ENCODE data around the gene MLH3.
"Not testable (repeated sequence)": the region's sequence is repeated elsewhere in the genome, so short reads cannot be mapped to it uniquely, and the experiment has no call there.

MLH3 gene

DNA sequence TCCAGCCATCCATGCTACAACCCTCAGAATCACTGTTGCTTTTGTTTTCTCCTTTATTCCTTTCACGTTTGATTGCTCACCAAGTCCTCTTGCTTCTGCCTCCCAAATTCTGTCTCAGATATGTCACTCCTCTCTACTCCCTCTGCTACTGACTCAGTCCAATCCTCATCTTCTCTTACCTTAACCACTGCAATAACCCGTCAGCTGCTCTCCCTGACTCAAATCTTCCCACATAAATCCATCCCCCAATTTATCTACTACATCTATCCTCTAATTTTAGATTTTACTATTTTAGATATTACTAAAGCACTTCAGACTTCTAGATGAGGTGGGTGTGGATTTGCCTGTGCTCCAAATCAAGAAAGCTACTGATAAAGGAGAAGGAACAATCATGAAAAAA lies 25.4 kb downstream of the MLH3 start:
- DNase-seq (ENCODE audit: low spot score), result no peak

DNA sequence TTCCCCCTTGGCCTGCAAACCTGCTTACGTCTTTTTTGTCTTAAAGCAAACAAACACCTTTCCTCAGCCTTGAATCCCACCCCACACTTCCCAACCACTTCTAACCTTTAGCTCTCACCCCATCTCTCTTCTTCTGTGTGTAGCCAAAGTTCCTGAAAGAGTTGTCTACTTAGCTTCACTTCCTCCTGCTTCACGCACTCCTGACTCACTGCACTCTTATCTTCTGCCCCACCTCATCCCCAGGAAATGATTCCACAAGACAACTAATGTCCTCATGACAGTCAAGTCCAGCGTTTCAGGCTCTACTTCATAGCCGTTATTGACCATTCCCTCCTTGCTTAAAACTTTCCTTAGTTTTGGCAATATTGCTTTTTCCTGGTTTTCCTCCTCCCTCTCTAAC lies 26.2 kb downstream of the MLH3 start:
- no peak for DNase-seq (ENCODE audit: low spot score)

DNA sequence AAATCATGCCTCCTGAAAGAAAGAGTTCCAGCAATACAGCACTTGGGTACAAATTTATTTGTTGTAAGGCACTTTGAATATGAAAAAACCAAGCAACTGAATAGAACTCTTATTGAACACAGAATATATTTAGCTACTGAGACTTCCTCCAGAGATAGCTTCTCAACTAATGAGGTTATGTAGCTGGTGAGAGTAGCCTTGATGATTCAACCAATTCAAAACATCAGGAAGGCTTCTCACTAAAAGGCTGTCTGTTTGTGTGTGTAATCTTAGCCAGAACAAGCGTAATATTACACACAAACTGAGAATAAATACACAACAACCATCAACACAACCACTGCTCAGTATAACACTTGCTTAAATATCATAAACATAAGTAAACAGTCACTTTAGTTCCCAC lies 28.2 kb downstream of the MLH3 start:
- DNase-seq (ENCODE audit: low spot score), result no peak

DNA sequence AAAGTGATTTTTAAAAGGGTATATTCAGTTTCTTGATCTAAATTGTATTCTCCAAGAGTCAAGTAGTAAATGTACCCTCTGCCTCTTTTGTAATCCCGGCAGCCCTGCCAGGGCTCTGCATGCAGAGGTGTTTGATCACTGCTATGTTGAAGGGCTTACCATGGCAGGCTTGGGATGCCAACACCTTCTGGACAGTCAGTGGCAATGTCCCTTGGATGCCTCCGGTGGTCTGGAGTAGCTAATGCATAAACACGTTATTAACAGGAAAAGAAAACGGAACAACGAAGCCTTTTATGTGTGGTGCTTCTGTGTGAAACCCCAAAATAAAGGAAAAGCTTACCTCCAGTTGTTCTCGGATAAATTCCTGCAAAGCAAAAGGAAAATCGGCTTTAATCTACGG lies 28.6 kb downstream of the MLH3 start:
- no peak for DNase-seq (ENCODE audit: low spot score)

DNA sequence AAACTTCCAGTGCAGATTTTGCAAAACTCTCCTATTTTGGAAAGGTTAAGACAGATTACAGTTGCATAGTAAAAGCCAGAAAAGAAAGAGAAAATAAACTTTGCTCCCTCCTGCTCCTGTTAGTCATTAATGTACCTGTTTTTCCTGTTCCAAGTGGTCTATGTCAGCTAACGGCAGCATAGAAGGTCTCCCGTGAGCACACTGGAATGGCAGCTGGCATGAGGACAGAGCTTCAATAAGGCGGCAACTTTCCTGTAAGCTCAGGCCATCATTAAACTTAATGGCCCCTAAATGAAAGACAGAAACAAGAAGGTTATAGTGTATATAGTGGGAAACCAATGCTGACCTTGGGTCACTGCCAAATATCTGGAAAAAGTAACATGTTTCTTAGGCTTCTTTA lies 32.6 kb downstream of the MLH3 start:
- no peak for DNase-seq (ENCODE audit: low spot score)

DNA sequence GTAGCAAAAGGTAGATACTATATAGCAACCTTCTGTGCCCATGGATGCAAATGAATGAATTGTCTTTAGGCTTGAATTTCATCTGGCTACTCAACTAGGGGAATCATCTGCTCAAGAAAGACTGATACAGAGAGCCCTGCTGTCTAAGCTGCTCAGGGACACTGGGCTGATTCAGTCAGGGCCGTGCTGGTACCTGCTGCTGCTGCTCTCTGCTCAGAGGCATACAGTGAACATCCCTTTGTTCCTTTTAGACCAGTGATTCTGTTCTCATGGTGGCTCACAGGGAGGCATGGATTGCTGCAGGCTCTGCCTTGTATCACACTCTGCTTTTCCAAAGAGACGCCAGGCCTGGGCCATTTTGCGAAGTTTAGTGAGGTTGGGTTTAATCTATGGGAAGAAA lies 34.5 kb downstream of the MLH3 start:
- peak; percentile 57 for DNase-seq (ENCODE audit: low spot score)

DNA sequence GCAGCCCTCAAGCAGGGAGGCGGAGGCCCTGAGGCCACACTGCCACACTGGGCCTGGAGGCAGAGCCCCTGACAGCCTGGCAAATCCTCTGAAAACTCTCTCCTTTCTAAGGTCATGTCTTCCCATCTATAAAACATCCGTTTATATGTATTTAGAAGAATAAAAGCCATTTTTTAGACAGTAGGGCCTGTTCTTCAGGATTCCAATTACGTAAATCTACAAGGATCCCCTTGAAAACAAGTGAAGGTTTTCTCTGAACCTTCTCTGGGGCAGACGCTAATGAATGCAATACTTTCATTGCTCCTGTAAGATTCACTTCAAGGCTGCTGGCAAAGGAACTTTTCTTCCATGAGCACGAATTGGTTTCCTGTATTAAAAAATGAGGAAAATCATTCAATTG lies 35.8 kb downstream of the MLH3 start:
- no peak for DNase-seq (ENCODE audit: low spot score)

DNA sequence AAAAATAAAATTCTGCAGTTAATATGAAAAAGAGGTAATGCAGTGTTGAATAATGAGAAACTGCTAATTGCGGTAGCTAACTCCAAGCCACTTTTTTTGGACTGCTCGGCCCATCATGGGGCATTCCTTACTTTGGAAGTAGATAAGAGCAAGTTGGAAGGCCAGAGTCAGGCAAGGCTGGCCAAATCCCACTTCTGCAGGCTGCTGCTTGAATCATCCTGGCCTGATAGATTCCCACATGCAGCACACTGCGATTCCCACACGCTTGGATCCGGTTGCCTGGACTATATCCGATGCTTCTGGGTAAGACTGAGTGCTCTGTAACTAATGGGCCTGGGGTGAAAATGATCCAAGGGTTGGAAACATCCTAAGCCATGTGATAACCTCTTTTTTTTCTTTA lies 38.0 kb downstream of the MLH3 start:
- no peak for DNase-seq (ENCODE audit: low spot score)

DNA sequence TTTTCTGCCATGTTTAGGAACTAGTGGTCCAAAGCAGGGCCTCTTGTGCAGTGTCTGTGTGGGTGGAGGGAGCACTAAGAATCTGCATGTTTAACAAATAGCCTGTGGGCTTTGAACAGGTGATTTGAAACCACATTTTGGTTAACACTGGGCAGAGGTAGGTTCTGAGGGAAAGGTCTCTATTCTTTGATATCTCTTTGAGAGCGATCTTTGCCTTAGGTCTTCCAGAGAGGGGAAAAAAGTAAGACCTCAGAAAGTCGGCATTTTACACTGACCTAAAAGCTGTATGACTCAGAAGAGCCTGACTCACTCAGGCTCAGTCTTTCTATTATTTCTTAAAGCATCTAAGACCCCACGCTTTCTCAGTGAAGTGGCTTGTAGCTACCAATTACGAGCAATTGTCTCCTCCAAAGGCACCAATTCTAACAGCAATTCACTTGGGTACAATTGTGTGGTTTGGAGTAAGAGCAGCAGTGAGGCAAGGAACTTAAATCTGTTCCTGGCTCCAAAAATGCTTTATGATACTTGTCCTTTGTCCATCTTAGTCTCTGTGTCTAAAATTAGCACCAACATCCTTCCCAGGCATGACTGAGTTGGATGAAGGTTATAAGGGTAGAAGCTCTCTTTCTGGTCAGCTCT lies 39.8 kb downstream of the MLH3 start:
- no peak for DNase-seq (ENCODE audit: low spot score)

DNA sequence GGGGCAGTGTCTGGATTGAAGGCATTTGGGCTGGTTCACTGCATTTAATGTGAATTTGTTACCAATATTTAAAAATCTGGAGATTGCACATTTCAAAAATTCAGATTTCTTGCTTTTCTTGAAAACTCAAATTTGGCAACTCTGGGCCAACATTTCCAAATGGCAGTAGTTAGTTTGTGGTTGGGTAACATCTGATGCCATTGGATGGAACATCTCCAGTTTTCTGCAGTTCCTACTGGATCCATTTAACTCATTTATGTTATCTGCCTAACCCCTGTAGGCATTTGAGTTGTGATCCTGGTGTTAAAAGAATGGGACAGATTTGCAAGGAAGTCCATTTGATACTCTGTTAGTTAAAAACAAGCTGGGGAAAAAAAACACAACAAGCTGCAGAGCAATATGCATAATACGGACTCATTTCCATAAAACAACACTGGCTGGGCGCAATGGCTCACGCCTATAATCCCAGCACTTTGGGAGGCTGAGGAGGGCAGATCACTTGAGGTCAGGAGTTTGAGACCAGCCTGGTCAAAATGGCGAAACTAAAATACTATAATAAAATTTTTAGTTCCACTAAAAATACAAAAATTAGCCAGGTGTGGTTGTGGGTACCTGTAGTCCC lies 40.7 kb downstream of the MLH3 start:
- DNase-seq (ENCODE audit: low spot score), result no peak

DNA sequence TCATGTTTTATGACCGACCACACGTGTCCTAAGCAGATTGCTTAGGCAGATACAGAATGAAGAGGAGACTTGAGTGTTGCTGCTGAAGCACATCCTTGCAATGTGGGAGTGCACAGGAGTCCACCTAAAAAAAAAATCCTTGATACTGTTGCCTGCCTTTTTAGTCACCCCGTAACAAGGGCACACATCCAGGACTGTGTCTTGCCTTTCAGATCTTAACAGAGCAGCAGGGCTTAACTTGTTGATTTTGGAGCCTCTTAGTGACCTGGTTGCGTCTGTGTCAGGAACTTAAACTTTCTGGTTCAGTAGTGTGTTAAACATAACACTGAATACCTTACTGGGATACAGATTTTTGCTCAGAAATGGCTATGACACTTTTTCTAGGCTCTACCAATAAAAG lies 42.1 kb downstream of the MLH3 start:
- DNase-seq (ENCODE audit: low spot score), result no peak

DNA sequence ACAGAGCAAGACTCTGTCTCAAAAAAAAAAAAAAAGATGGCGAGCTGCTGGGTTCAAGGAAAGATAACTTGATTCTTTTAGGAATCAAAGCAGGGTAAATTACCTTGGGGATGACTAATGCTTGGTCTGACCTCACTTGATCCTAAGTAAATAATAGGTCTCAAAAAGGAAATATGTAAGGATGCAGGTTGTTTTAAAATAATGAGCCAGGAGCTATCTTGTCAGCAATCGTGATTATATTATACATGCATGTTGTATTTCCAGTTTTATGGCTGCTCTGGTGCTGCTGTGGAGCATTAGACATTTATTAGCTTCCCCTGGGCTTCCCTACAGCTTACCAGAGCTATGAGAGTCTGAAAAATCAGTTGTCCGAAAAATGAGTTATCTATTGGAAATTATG lies 45.9 kb downstream of the MLH3 start:
- DNase-seq (ENCODE audit: low spot score), result no peak

DNA sequence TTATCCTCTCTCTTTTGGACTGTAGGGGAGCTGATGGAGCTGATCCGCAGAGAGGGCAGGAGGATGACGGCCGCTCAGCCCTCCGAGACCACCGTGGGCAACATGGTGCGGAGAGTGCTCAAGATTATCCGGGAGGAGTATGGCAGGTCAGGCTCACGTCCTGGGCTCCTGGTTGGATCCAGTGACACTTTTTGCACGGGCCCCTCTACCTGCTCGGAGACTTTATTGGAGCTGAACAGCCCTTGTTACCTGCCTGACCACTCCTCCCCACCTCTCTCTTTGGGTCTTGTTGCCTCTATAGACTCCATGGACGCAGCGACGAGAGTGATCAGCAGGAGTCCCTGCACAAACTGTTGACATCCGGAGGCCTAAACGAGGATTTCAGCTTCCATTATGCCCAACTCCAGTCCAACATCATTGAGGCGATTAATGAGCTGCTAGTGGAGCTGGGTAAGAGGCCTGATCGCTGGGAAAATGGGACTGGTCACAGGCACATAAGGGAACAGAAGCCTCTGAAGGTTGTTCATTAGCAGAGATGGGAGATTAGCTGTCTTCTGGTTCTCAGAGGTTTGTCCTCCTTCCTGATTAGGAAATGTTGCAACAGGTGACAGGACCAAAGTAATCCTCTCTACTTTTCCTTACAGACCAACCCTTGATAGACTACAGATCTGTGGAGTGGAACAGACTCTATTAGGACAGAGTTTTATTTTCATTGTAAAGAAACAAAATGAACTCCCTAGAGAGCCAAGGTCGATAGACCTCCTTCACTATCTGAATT lies 47.8 kb downstream of the MLH3 start:
- DNase-seq (ENCODE audit: low spot score), result no peak

DNA sequence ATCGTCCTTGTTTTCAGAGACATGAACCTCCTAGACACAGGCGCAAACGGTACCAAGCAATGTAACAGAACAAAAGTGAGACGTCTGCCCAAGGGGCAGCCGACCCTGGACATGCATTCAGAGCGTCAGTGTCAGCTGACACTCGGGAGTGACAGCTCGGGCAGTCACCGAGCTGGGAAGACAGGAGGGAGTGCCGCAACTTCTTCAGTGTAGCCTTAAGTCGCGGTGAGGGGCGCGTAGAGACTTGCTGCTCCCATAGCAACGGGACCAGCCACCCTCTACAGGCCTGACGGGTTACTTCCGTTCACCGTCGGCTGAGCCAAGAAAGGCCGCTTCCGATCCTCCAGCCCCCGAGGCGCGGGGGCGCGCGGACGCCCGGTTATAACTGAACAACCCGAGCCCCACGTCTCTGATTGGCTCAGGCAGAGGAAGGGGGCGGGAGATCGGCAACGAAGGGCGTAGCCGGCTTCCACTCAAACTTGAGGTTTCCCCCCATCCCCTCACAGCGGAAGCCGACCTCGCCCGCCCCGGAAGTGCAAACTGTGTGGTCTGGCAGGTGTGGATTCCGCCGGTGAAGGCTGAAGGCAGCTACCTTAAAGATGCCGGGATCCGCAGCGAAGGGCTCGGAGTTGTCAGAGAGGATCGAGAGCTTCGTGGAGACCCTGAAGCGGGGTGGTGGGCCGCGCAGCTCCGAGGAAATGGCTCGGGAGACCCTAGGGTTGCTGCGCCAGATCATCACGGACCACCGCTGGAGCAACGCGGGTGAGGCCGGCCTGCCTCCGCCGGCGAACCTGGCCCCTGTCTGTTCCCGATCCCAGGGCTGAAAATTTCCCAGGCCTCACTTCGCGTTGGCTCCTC lies 48.6 kb downstream of the MLH3 start, which contains the start of gene EIF2B2:
Gene EIF2B2, plus strand, starts transcription at position 530 of the 858 bp plus-strand sequence. Its CDS starts 70 bp downstream, at position 600.
- peak; percentile 97 for DNase-seq (ENCODE audit: low spot score)

DNA sequence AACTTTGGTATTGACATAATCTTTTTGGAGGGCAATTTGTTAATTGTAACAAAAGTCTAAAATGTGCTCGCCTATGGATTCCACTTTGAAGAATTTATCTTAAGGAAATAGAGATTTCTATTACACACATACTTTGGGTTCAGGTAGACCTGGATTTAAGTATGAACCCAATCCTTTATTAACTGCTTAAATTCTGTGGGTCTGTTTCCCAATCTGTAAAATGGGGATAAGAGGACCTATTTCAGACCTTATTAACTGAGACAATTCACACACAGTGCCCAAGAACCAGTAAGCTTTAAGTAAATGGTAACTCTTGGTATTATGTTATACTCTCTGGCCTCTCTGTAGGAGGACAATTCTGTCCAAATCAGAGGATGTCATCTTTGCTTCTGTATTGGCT lies 49.4 kb downstream of the MLH3 start:
- DNase-seq (ENCODE audit: low spot score), result no peak

DNA sequence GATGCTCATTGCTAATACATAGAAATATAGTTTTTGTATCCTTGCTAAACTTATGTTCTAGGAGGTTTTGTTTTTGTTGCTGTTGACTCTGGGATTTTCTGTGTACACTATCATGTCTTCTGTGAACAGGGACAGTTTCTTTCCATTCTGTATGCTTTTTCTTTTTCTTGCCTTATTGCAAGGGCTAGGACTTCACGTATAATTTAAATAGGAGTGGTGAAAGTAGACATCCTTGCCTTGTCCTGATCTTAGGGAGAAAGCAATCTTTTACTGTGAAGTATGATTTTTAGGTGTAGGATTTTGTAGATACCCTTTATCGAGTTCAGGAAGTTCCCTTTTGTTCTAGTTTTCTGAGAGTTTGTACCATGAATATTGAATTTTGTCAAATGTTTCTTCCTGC lies 50.0 kb downstream of the MLH3 start:
- DNase-seq (ENCODE audit: low spot score), result no peak

DNA sequence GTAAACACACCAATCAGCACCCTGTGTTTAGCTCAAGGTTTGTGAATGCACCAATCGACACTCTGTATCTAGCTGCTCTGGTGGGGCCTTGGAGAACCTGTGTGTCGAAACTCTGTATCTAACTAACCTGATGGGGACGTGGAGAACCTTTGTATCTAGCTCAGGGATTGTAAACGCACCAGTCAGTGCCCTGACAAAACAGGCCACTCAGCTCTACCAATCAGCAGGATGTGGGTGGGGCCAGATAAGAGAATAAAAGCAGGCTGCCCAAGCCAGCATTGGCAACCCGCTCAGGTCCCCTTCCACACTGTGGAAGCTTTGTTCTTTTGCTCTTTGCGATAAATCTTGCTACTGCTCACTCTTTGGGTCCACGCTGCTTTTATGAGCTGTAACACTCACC lies 55.5 kb downstream of the MLH3 start:
- not testable (repeated sequence) for DNase-seq (ENCODE audit: low spot score)

DNA sequence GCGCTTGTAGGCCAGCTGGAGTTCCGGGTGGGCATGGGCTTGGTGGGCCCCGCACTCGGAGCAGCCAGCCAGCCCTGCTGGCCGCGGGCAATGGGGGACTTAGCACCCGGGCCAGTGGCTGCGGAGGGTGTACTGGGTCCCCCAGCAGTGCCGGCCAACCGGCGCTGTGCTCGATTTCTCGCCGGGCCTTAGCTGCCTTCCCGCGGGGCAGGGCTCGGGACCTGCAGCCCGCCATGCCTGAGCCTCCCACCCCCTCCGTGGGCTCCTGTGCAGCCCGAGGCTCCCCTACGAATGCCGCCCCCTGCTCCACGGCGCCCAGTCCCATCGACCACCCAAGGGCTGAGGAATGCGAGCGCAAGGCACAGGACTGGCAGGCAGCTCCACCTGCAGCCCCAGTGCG lies 57.1 kb downstream of the MLH3 start:
- DNase-seq (ENCODE audit: low spot score), result not testable (repeated sequence)

DNA sequence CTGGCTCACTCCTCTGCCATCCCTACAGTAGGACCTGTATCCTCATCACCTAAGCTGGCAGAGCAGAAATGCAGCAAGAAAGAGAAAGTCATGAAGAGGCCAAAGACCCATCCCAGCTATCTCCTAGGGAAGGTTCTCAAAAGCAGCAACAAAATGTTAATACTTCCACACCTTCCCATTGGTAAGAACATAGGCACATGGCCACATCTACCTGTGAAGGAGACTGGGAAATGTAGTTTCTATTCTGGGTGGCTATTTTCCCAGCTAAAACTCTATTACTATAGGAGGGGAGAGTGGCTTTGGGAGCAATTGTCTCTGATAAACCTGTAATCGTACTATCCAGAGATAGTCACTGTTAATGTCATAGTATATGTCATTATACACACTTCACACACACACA lies 62.3 kb downstream of the MLH3 start:
- DNase-seq (ENCODE audit: low spot score), result no peak

DNA sequence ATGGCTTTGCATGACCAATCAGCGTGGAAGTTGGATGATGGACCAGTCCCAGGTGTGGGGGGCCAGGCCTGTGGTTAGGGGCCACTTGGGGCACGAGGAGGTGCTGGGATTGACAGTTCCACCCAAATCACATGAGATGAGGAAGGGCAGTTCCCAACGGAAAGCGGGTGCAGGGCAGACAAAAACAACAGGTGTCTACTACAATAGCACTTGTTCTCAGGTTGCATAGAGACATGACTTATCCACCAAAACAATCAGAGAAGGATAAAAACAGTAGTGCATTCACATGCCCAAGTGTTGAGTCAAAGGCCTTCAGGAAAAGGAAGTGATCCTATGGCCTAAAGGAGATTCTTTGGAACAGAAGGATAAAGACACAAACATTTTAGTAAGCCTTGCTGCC lies 63.1 kb downstream of the MLH3 start:
- no peak for DNase-seq (ENCODE audit: low spot score)

DNA sequence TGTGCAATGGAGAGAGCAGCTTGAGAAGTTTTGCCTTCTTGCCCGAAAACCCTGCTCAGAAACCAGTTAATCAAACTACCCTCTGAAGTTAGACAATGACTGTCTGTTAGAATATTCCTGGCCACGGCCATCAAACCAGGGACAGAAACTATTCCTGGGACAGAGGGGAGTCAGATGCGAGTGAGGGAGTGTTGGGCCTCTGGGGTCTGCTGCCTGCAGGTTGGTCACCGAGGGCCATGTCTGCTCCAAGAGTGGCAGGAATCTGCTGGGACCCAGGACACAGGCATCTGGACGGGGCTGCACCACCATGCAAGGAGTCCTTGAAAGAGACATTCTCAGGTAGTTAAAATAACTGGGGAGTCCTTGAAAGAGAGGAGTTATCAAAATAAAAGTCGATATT lies 65.5 kb downstream of the MLH3 start:
- no peak for DNase-seq (ENCODE audit: low spot score)

DNA sequence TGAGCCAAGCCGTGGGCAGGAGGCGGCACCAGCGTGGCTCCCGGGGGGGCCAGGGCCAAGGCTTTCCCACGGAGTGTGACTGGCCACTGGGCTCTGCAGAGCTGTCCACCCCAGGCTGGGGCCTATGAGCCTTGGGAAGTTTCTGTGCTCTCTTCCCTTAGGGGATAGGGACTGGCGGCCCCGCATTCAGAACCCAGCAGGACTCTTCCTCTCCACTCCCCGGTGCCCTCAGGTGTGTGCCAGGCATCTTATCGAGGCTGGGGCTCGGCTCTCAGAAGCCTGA lies 66.3 kb downstream of the MLH3 start:
- no peak for DNase-seq (ENCODE audit: low spot score)

Measured in globus pallidus (tissue), 1 donor.